ENCODE results near the gene C6orf141. TPM values are rescaled to one million over a fixed set of nuclear protein-coding genes. Genes with fewer than 3 reads are reported as not detected.

C6orf141 gene
- total RNA-seq, 1 donor from 2014 or later, result 0.77 TPM

- Mint-ChIP-seq H3K4me3 (ENCODE audit: unreplicated experiment) (no peak overlapping the region), H3K36me3 (ENCODE audit: low read depth, unreplicated experiment) (no peaks in the 10 kb centered on the region), H3K9me3 (ENCODE audit: unreplicated experiment) (no peaks in the 10 kb centered on the region), H3K4me1 (ENCODE audit: unreplicated experiment) (no peaks in the 10 kb centered on the region), H3K27ac (ENCODE audit: unreplicated experiment) (no peak overlapping the region), H3K27me3 (ENCODE audit: unreplicated experiment) (no peaks in the 10 kb centered on the region)
- TF ChIP-seq, protein P1, sequence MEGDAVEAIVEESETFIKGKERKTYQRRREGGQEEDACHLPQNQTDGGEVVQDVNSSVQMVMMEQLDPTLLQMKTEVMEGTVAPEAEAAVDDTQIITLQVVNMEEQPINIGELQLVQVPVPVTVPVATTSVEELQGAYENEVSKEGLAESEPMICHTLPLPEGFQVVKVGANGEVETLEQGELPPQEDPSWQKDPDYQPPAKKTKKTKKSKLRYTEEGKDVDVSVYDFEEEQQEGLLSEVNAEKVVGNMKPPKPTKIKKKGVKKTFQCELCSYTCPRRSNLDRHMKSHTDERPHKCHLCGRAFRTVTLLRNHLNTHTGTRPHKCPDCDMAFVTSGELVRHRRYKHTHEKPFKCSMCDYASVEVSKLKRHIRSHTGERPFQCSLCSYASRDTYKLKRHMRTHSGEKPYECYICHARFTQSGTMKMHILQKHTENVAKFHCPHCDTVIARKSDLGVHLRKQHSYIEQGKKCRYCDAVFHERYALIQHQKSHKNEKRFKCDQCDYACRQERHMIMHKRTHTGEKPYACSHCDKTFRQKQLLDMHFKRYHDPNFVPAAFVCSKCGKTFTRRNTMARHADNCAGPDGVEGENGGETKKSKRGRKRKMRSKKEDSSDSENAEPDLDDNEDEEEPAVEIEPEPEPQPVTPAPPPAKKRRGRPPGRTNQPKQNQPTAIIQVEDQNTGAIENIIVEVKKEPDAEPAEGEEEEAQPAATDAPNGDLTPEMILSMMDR (IDR thresholded peaks at IDR 0.05; ENCODE audit: unreplicated experiment), result no peak
- no peak for DNase-seq (ENCODE audit: low spot score)
Measured at GRCh38 chr6:49556429-49556837, 6.0 kb downstream of the C6orf141 start.

DNA sequence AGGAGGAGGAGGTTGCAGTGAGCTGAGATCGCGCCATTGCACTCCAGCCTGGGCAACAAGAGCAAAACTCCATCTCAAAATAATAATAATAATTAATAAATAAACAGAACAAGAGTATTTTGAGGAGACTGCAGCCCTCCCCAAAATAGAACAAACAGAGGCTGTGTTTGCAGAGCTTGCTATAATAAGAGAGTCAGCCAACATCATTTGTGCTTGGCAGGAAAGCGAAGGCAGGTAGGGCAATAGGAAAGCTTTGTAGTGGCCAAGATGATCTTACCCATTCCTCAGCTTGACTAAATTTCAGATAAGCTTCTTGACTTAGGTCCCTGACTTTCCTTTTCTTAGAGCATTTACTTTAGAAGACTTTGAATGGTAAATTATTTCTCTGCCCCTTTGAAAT lies 6.7 kb downstream of the C6orf141 start:
- DNase-seq (ENCODE audit: low spot score), result no peak
- TF ChIP-seq, protein P1 (IDR thresholded peaks at IDR 0.05; ENCODE audit: unreplicated experiment), result no peak
- Mint-ChIP-seq H3K9me3 (ENCODE audit: unreplicated experiment) (no peaks in the 10 kb centered on the region), H3K4me1 (ENCODE audit: unreplicated experiment) (no peaks in the 10 kb centered on the region), H3K4me3 (ENCODE audit: unreplicated experiment) (no peak overlapping the region), H3K27ac (ENCODE audit: unreplicated experiment) (no peak overlapping the region), H3K36me3 (ENCODE audit: low read depth, unreplicated experiment) (no peaks in the 10 kb centered on the region), H3K27me3 (ENCODE audit: unreplicated experiment) (no peaks in the 10 kb centered on the region)

GRCh38 chr6:49558238-49558637 lies 7.8 kb downstream of the C6orf141 start:
- TF ChIP-seq, protein P1 (IDR thresholded peaks at IDR 0.05; ENCODE audit: unreplicated experiment), result no peak
- H3K27ac Mint-ChIP-seq (ENCODE audit: unreplicated experiment), result no peak overlapping the region
- H3K4me3 Mint-ChIP-seq (ENCODE audit: unreplicated experiment), result no peak overlapping the region
- no peak for DNase-seq (ENCODE audit: low spot score)
- no peaks in the 10 kb centered on the region for H3K9me3 Mint-ChIP-seq (ENCODE audit: unreplicated experiment)
- H3K4me1 Mint-ChIP-seq (ENCODE audit: unreplicated experiment), result no peaks in the 10 kb centered on the region
- H3K27me3 Mint-ChIP-seq (ENCODE audit: unreplicated experiment), result no peaks in the 10 kb centered on the region
- no peaks in the 10 kb centered on the region for H3K36me3 Mint-ChIP-seq (ENCODE audit: low read depth, unreplicated experiment)

GRCh38 chr6:49563006-49563886 lies 12.8 kb downstream of the C6orf141 start:
- Mint-ChIP-seq H3K36me3 (ENCODE audit: low read depth, unreplicated experiment) (peaks cover 5% of the 10 kb centered on the region), H3K9me3 (ENCODE audit: unreplicated experiment) (no peaks in the 10 kb centered on the region), H3K4me1 (ENCODE audit: unreplicated experiment) (peaks cover 12% of the 10 kb centered on the region), H3K4me3 (ENCODE audit: unreplicated experiment) (no peak overlapping the region), H3K27ac (ENCODE audit: unreplicated experiment) (no peak overlapping the region), H3K27me3 (ENCODE audit: unreplicated experiment) (peaks cover 3% of the 10 kb centered on the region)
- no peak for DNase-seq (ENCODE audit: low spot score)
- TF ChIP-seq, protein P1 (IDR thresholded peaks at IDR 0.05; ENCODE audit: unreplicated experiment), result no peak

GRCh38 chr6:49564552-49564951 lies 14.1 kb downstream of the C6orf141 start:
- DNase-seq (ENCODE audit: low spot score), result no peak
- TF ChIP-seq, protein P1 (IDR thresholded peaks at IDR 0.05; ENCODE audit: unreplicated experiment), result no peak
- no peak overlapping the region for H3K27ac Mint-ChIP-seq (ENCODE audit: unreplicated experiment)
- H3K27me3 Mint-ChIP-seq (ENCODE audit: unreplicated experiment), result peaks cover 3% of the 10 kb centered on the region
- no peaks in the 10 kb centered on the region for H3K9me3 Mint-ChIP-seq (ENCODE audit: unreplicated experiment)
- peaks cover 5% of the 10 kb centered on the region for H3K36me3 Mint-ChIP-seq (ENCODE audit: low read depth, unreplicated experiment)
- H3K4me1 Mint-ChIP-seq (ENCODE audit: unreplicated experiment), result peaks cover 12% of the 10 kb centered on the region
- no peak overlapping the region for H3K4me3 Mint-ChIP-seq (ENCODE audit: unreplicated experiment)
